Breast epithelium (tissue), 4 donors: ENCODE data around the gene SNAI3. TPM values are rescaled to one million over a fixed set of nuclear protein-coding genes. Genes with fewer than 3 reads are reported as not detected.
A peak's percentile ranks its signal among the peaks of the same experiment; 100 is the strongest.

Experiments
- DNase-seq, 2 donors: peaks; one replicate each; pipeline ENCODE4 v3.0.0-alpha.2; 2019; ENCODE audit warnings: low spot score in 2 of 2
- H3K27ac ChIP-seq, 2 donors: fragments of 200-600 bp; sonication (generic) in 1 of 2; one replicate each; pipeline ENCODE4 v1.5.1; 2016 to 2019; ENCODE audit warnings: mild to moderate bottlenecking in 1 of 2
- H3K27me3 ChIP-seq, 2 donors: fragments of 200-600 bp; sonication (generic) in 1 of 2; one replicate each; pipeline versions ENCODE4 v1.5.1 to v1.6.0; 2017 to 2019; ENCODE audit warnings: control low read depth in 1 of 2, mild to moderate bottlenecking in 1 of 2
- H3K36me3 ChIP-seq: fragments of 200-600 bp; one replicate; pipeline ENCODE4 v1.5.1; 2019
- H3K4me1 ChIP-seq, 2 donors: fragments of 200-600 bp; sonication (generic); one replicate each; pipeline ENCODE4 v1.5.1; 2016 to 2019; ENCODE audit warnings: control low read depth in 1 of 2
- H3K4me3 ChIP-seq, 3 donors: fragments of 200-600 bp; sonication (generic); 1 replicate in 2 of 3; 2 replicates in 1 of 3; pipeline ENCODE4 v1.5.1; 2016 to 2019; ENCODE audit warnings: mild to moderate bottlenecking in 3 of 3, moderate library complexity in 2 of 3
- H3K9me3 ChIP-seq, 2 donors: fragments of 200-600 bp; sonication (generic) in 1 of 2; one replicate each; pipeline ENCODE4 v1.5.1; 2016 to 2019; ENCODE audit warnings: control low read depth in 1 of 2
- POLR2A ChIP-seq: fragments of 450-650 bp; IDR thresholded peaks from one replicate; pipeline ENCODE4 v1.6.1; 2016; ENCODE audit warnings: antibody characterized with exemption, mild to moderate bottlenecking, moderate library complexity
- POLR2AphosphoS5 ChIP-seq, 3 donors: sonication (generic); formaldehyde crosslinking; IDR thresholded peaks; one replicate each; pipeline ENCODE4 v1.6.1; 2017; ENCODE audit warnings: antibody characterized with exemption in 3 of 3
- intact Hi-C: fragments of 100-400 bp; cut with DNase I; formaldehyde crosslinking; loops from one replicate; pipeline ENCODE4 v1.15.1; 2023; ENCODE audit warnings: low total_unique reads
- total RNA-seq, 3 donors: library from RNA; depleted of rRNA; stranded (reverse); fragments of >200 nt; gene quantifications; one replicate each; pipeline ENCODE4 v1.1.0, GENCODE V29; 2016
- TF ChIP-seq, protein P1 (sequence below), 3 donors: fragments of 450-650 bp; IDR thresholded peaks; one replicate each; pipeline ENCODE4 v1.5.1; 2016 to 2017; ENCODE audit warnings: antibody characterized with exemption in 3 of 3, mild to moderate bottlenecking in 3 of 3, moderate library complexity in 3 of 3

SNAI3 gene
- total RNA-seq, 3 donors from 2014 or later = 0.66 to 0.96 (median 0.73) TPM

- Histone ChIP-seq H3K27me3 (peaks cover 0 to 25% of the 10 kb centered on the region in 2 donors), H3K4me1 (peaks cover 6 to 8% of the 10 kb centered on the region in 2 donors), H3K36me3 (no peaks in the 10 kb centered on the region), H3K9me3 (no peaks in the 10 kb centered on the region), H3K27ac (no peak overlapping the region), H3K4me3 (peak overlapping the region; percentile 43 to 83 (median 64))
- no peak for DNase-seq
- no peak for TF ChIP-seq POLR2A
- TF ChIP-seq, protein P1, sequence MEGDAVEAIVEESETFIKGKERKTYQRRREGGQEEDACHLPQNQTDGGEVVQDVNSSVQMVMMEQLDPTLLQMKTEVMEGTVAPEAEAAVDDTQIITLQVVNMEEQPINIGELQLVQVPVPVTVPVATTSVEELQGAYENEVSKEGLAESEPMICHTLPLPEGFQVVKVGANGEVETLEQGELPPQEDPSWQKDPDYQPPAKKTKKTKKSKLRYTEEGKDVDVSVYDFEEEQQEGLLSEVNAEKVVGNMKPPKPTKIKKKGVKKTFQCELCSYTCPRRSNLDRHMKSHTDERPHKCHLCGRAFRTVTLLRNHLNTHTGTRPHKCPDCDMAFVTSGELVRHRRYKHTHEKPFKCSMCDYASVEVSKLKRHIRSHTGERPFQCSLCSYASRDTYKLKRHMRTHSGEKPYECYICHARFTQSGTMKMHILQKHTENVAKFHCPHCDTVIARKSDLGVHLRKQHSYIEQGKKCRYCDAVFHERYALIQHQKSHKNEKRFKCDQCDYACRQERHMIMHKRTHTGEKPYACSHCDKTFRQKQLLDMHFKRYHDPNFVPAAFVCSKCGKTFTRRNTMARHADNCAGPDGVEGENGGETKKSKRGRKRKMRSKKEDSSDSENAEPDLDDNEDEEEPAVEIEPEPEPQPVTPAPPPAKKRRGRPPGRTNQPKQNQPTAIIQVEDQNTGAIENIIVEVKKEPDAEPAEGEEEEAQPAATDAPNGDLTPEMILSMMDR (IDR thresholded peaks at IDR 0.05) = peak in 2 of 3 donors; percentile 35 to 39
- intact Hi-C loops = no loop called here
Observed at GRCh38 chr16:88685156-88686061, 898 bp downstream of the SNAI3 start.

DNA sequence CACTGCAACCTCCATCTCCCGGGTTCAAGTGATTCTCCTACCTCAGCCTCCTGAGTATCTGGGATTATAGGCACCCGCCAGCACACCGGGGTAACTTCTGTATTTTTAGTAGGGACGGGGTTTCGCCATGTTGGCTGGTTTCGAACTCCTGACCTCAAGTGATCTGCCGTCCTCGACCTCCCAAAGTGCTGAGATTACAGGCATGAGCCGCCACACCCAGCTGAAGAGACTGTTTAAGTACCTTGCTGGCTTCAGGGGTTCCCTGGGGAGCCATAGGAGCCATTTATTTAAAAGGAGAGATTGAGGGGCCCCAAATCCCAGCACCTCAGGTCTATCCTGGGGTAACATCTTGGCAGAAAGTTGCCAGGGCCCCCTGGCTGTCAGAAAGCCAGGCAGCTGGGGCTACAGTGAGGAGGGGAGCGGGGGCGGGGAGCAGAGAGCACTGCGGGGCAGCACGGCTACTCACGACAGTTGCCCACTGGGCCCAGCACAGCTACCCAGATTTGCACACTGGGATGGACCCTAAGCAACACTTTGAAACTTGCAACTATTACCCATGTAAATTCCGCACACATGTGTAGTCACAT is 1.6 kb downstream of the SNAI3 start:
- no peak for DNase-seq
- peaks cover 0 to 21% of the 10 kb centered on the region in 2 donors for H3K27me3 ChIP-seq
- no peak overlapping the region for H3K27ac ChIP-seq
- no peak for TF ChIP-seq POLR2A
- TF ChIP-seq POLR2AphosphoS5 (IDR thresholded peaks at IDR 0.05) = no peak
- H3K4me3 ChIP-seq = no peak overlapping the region
- peaks cover 6 to 8% of the 10 kb centered on the region in 2 donors for H3K4me1 ChIP-seq
- intact Hi-C loops = no loop called here
- H3K9me3 ChIP-seq = no peaks in the 10 kb centered on the region
- H3K36me3 ChIP-seq = no peaks in the 10 kb centered on the region

DNA sequence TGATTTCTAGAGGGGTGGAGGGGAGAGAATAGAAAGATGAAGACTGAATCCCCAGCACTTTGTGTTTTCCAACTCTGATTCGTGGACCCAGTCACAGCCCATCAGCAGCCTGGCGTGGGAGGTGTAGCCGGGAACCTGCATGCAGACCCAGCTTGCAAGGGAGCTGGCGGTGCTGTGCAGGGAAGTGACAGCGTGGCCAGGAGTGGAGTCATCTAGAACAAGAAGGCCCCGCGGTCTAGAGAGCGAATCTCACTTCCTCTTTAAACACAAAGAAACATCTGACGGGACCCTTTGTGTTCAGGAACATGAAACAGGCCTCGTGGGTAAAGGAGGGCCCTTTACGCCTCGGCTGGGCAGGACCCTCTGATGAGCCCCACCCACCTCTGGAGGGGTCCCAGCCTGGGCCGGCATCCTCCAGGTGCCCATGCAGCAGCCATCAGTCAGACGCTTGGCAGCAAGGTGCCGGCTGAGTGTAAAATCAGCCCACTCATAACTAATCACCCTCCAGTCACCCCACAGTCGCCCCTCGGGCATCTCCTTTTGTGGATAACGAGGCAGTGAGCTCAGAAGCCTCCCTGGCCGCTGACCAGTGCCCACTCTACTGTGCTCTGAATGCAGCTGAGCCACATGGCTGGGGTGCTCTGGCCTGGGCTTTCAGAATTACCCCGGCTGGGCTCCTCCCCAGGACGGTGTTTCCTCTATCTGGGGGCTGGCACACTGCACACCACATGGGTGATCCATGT is 4.4 kb downstream of the SNAI3 start:
- Histone ChIP-seq H3K4me1 (peaks cover 6 to 8% of the 10 kb centered on the region in 2 donors), H3K36me3 (no peaks in the 10 kb centered on the region), H3K9me3 (no peaks in the 10 kb centered on the region), H3K27ac (peak overlapping the region in 1 of 2 donors; percentile 52), H3K4me3 (no peak overlapping the region), H3K27me3 (peaks cover 4 to 42% of the 10 kb centered on the region in 2 donors)
- DNase-seq = no peak
- no peak for TF ChIP-seq POLR2AphosphoS5 (IDR thresholded peaks at IDR 0.05)
- intact Hi-C loops = no loop called here

DNA sequence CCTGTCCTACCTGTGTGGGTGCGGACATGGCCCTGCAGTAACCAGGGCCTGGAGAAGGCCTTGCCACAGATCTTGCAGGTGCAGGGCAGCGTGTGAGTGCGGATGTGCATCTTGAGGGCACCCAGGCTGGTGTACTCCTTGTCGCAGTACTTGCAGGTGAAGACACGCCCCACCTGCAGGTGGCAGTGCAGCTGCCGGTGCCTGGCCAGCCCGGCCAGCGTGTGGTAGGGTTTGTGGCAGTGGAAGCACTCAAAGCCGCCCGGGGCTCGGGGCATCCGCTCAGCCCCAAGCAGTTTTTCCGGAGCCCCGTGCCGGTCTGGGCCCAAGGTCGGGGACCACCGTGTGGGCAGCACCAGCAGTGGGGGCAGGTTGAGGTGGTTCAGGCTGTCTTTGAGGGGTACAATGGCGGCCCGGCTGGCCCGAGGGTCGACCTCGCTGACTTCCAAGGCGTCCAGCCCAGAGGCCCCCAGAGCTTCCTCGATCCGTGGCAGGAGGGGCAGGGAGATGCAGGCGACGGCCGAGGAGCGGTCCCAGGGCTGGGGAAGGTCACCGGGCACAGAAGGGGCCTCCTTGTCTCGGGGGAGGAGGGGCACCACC is 5.1 kb downstream of the SNAI3 start:
- Histone ChIP-seq H3K27me3 (peaks cover 4 to 45% of the 10 kb centered on the region in 2 donors), H3K4me3 (no peak overlapping the region), H3K9me3 (no peaks in the 10 kb centered on the region), H3K36me3 (no peaks in the 10 kb centered on the region), H3K4me1 (peaks cover 6% of the 10 kb centered on the region in 2 donors), H3K27ac (no peak overlapping the region)
- no peak for DNase-seq
- intact Hi-C loops = no loop called here
- no peak for TF ChIP-seq POLR2A
- TF ChIP-seq, protein P1 (IDR thresholded peaks at IDR 0.05) = no peak
- no peak for TF ChIP-seq POLR2AphosphoS5 (IDR thresholded peaks at IDR 0.05)

GRCh38 chr16:88680554-88681083 is 5.7 kb downstream of the SNAI3 start:
- peaks cover under 1 to 2% of the 10 kb centered on the region in 2 donors for H3K4me1 ChIP-seq
- H3K27ac ChIP-seq = no peak overlapping the region
- H3K36me3 ChIP-seq = no peaks in the 10 kb centered on the region
- TF ChIP-seq, protein P1 (IDR thresholded peaks at IDR 0.05) = no peak
- TF ChIP-seq POLR2A (no peak), POLR2AphosphoS5 (IDR thresholded peaks at IDR 0.05) (no peak)
- DNase-seq = no peak
- peaks cover 4 to 45% of the 10 kb centered on the region in 2 donors for H3K27me3 ChIP-seq
- intact Hi-C loops = no loop called here
- no peak overlapping the region for H3K4me3 ChIP-seq
- no peaks in the 10 kb centered on the region for H3K9me3 ChIP-seq
